Liver (tissue), 9 donors: ENCODE data around the gene MYRF. TPM values are rescaled to one million over a fixed set of nuclear protein-coding genes. Genes with fewer than 3 reads are reported as not detected.

ENCODE experiments used
- DNase-seq: peaks from one replicate; pipeline ENCODE4 v3.0.0-alpha.2; 2017; ENCODE audit warnings: low spot score
- H3K27ac ChIP-seq, 2 donors: one replicate each; pipeline ENCODE4 v1.7.0; 2013; ENCODE audit warnings: inconsistent platforms in 2 of 2, low read length in 2 of 2, control low read depth in 1 of 2, low read depth in 1 of 2, mild to moderate bottlenecking in 1 of 2
- H3K27me3 ChIP-seq, 4 donors: one replicate each; pipeline versions ENCODE4 v1.6.1 to v1.7.0; 2013; ENCODE audit warnings: low read length in 3 of 4, inconsistent platforms in 1 of 4, mild to moderate bottlenecking in 1 of 4, moderate library complexity in 1 of 4; ENCODE audit not compliant: control insufficient read depth in 4 of 4, insufficient read depth in 4 of 4
- H3K36me3 ChIP-seq, 4 donors: one replicate each; pipeline versions ENCODE4 v1.6.1 to v1.7.0; 2013; ENCODE audit warnings: low read length in 3 of 4, mild to moderate bottlenecking in 3 of 4, low read depth in 1 of 4, moderate library complexity in 1 of 4; ENCODE audit not compliant: control insufficient read depth in 4 of 4, insufficient read depth in 3 of 4
- H3K4me1 ChIP-seq, 4 donors: one replicate each; pipeline versions ENCODE4 v1.6.1 to v1.7.0; 2013; ENCODE audit warnings: low read length in 3 of 4, mild to moderate bottlenecking in 3 of 4, moderate library complexity in 1 of 4; ENCODE audit not compliant: control insufficient read depth in 4 of 4, insufficient read depth in 4 of 4
- H3K4me3 ChIP-seq, 3 donors: one replicate each; pipeline versions ENCODE4 v1.6.1 to v1.7.0; 2013; ENCODE audit warnings: low read length in 3 of 3, control low read depth in 1 of 3, low read depth in 1 of 3, mild to moderate bottlenecking in 1 of 3
- H3K9ac ChIP-seq, 2 donors: one replicate each; pipeline ENCODE4 v1.7.0; 2013; ENCODE audit warnings: low read length in 2 of 2, mild to moderate bottlenecking in 2 of 2, moderate library complexity in 2 of 2, control low read depth in 1 of 2, low read depth in 1 of 2
- H3K9me3 ChIP-seq, 4 donors: one replicate each; pipeline versions ENCODE4 v1.6.1 to v1.7.0; 2013; ENCODE audit warnings: low read length in 3 of 4; ENCODE audit not compliant: control insufficient read depth in 4 of 4
- EGR1 ChIP-seq, 2 donors: IDR thresholded peaks; 2 replicates each; pipeline ENCODE4 v1.6.1; 2016 to 2018; ENCODE audit warnings: antibody characterized with exemption in 2 of 2, low read depth in 2 of 2
- FOXA2 ChIP-seq: IDR thresholded peaks from 2 replicates; pipeline ENCODE4 v1.6.1; 2016; ENCODE audit warnings: antibody characterized with exemption
- GABPA ChIP-seq, 2 donors: IDR thresholded peaks in 1 of 2; conservative IDR thresholded peaks in 1 of 2; 2 replicates each; pipeline ENCODE4 v1.6.1; 2016; ENCODE audit warnings: antibody characterized with exemption in 2 of 2, mild to moderate bottlenecking in 1 of 2, moderate library complexity in 1 of 2
- HNF4A ChIP-seq, 2 donors: conservative IDR thresholded peaks; 2 replicates each; pipeline ENCODE4 v1.6.1; 2016; ENCODE audit warnings: antibody characterized with exemption in 2 of 2, mild to moderate bottlenecking in 2 of 2
- JUND ChIP-seq, 2 donors: IDR thresholded peaks; 2 replicates each; pipeline ENCODE4 v1.6.1; 2016; ENCODE audit warnings: antibody characterized with exemption in 2 of 2
- NR2F2 ChIP-seq: IDR thresholded peaks from 2 replicates; pipeline ENCODE4 v1.6.1; 2016; ENCODE audit warnings: antibody characterized with exemption
- RAD21 ChIP-seq, 2 donors: IDR thresholded peaks; 2 replicates each; pipeline ENCODE4 v1.6.1; 2016; ENCODE audit warnings: antibody characterized with exemption in 2 of 2, mild to moderate bottlenecking in 2 of 2
- SP1 ChIP-seq: IDR thresholded peaks from 2 replicates; pipeline ENCODE4 v1.6.1; 2018; ENCODE audit warnings: antibody characterized with exemption, mild to moderate bottlenecking
- TAF1 ChIP-seq: conservative IDR thresholded peaks from 2 replicates; pipeline ENCODE4 v1.6.1; 2016; ENCODE audit warnings: antibody characterized with exemption, mild to moderate bottlenecking
- WGBS: extraction: QIAGEN DNeasy Blood & Tissue Kit; methylation state at CpG from one replicate; pipeline ENCODE4 v1.1.7; 2013; 5-methylcytosine and 5-hydroxymethylcytosine counted together
- polyA plus RNA-seq, 2 donors: library from polyadenylated mRNA; stranded (reverse) in 1 of 2; unstranded in 1 of 2; fragments of 200-250 nt in 1 of 2; fragments of >200 nt in 1 of 2; fragmentation: Nextera tagmentation in 1 of 2; extraction: Ambion mirVana in 1 of 2; gene quantifications; one replicate each; pipeline versions ENCODE4 v1.2.1 to v1.2.3, GENCODE V29; 2013 to 2015
- total RNA-seq, 2 donors: library from RNA; depleted of rRNA; stranded (reverse); fragments of >200 nt; gene quantifications; one replicate each; pipeline ENCODE4 v1.2.3, GENCODE V29; 2014
- TF ChIP-seq, protein P1 (sequence below): fragments of 150-350 bp; IDR thresholded peaks from 2 replicates; pipeline ENCODE4 v1.5.1; 2017; ENCODE audit warnings: improper control_type of control experiment, low read depth, low read length; ENCODE audit not compliant: missing input control
- TF ChIP-seq, protein P2 (sequence below): IDR thresholded peaks from 2 replicates; pipeline ENCODE4 v1.6.1; 2016; ENCODE audit warnings: antibody characterized with exemption
- donor health status: healthy.
- donor health status: healthy.
- donor health status: healthy.
- donor health status: healthy.
- donor health status: healthy.

Gene MYRF
- total and polyA plus RNA-seq, 4 donors: 3.5 to 6.5 (median 4.4) TPM

DNA sequence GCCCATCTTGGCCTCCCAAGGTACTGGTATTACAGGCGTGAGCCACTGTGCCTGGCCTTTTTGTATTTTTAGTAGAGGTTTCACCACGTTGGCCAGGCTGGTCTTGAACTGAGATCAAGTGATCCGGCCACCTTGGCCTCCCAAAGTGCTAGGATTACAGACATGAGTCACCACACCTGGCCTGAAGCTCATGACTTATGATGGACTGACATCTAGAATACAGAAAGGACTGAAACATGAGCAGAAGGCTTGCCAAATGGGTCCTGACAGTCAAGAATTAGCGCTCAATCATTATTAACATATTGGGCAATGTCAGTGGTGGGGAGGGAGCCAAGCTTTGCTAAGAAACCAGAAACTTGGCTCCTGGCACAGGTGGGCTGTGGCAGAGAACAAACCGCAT, 59.4 kb downstream of the MYRF start:
- Histone ChIP-seq H3K4me3 (no peak overlapping the region), H3K9ac (no peak overlapping the region), H3K27ac (no peak overlapping the region), H3K36me3 (peaks cover 10 to 40% (median 16%) of the 10 kb centered on the region in 4 donors), H3K9me3 (no peaks in the 10 kb centered on the region), H3K27me3 (no peaks in the 10 kb centered on the region), H3K4me1 (peaks cover 0 to 17% (median 7%) of the 10 kb centered on the region in 4 donors)
- TF ChIP-seq, protein P1, sequence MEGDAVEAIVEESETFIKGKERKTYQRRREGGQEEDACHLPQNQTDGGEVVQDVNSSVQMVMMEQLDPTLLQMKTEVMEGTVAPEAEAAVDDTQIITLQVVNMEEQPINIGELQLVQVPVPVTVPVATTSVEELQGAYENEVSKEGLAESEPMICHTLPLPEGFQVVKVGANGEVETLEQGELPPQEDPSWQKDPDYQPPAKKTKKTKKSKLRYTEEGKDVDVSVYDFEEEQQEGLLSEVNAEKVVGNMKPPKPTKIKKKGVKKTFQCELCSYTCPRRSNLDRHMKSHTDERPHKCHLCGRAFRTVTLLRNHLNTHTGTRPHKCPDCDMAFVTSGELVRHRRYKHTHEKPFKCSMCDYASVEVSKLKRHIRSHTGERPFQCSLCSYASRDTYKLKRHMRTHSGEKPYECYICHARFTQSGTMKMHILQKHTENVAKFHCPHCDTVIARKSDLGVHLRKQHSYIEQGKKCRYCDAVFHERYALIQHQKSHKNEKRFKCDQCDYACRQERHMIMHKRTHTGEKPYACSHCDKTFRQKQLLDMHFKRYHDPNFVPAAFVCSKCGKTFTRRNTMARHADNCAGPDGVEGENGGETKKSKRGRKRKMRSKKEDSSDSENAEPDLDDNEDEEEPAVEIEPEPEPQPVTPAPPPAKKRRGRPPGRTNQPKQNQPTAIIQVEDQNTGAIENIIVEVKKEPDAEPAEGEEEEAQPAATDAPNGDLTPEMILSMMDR: no peak
- TF ChIP-seq EGR1 (IDR thresholded peaks at IDR 0.05; ENCODE audit: low read depth in 2 of 2) (no peak), TAF1 (no peak), GABPA (IDR thresholded peaks at IDR 0.05 in 1 of 2, conservative IDR thresholded peaks at IDR 0.05 in 1 of 2) (no peak)
- 85% methylated on average over 5 of the region's 5 CpGs for WGBS
- no peak for DNase-seq

DNA sequence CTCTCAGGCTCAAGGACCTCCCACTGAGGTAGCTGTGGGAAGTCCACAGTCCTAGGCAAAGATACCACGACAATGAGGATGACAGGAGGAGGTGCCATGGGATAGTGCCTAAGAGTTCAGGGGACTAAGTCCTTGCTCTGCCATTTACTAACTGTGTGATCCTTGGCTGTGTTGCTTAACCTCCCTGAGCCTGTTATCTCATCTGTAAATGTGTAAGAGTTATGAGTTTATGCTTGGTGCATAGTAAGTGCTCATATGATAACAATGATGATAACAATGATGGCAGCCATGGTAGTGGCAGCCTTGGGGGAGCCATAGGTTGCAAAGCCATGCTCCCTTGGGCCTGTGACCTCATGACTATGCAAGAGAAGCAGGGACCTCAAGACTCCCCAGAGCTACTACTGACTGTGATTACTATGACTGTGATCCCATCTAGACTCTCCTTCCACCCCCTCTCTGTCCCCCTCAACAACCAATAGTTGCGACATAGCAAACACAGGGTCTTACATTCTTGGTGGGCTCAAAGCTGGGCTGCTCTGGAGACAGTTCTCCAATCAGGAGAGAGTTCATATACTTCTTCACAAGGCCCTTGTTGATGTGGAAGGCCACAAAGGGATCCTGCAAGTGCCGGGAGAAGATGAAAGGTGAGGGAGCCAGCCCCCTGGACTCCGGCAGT, 60.4 kb downstream of the MYRF start:
- DNase-seq: no peak
- Histone ChIP-seq H3K27ac (no peak overlapping the region), H3K4me3 (no peak overlapping the region), H3K9me3 (no peaks in the 10 kb centered on the region), H3K27me3 (no peaks in the 10 kb centered on the region), H3K36me3 (peaks cover 10 to 36% (median 14%) of the 10 kb centered on the region in 4 donors), H3K9ac (no peak overlapping the region), H3K4me1 (peaks cover 2 to 22% (median 9%) of the 10 kb centered on the region in 4 donors)
- WGBS: 93% methylated on average over 4 of the region's 4 CpGs
- TF ChIP-seq HNF4A (conservative IDR thresholded peaks at IDR 0.05) (no peak), RAD21 (IDR thresholded peaks at IDR 0.05) (no peak), SP1 (no peak), EGR1 (IDR thresholded peaks at IDR 0.05; ENCODE audit: low read depth in 2 of 2) (no peak), NR2F2 (no peak), JUND (IDR thresholded peaks at IDR 0.05) (no peak), GABPA (IDR thresholded peaks at IDR 0.05 in 1 of 2, conservative IDR thresholded peaks at IDR 0.05 in 1 of 2) (no peak)
- TF ChIP-seq, protein P1: no peak

DNA sequence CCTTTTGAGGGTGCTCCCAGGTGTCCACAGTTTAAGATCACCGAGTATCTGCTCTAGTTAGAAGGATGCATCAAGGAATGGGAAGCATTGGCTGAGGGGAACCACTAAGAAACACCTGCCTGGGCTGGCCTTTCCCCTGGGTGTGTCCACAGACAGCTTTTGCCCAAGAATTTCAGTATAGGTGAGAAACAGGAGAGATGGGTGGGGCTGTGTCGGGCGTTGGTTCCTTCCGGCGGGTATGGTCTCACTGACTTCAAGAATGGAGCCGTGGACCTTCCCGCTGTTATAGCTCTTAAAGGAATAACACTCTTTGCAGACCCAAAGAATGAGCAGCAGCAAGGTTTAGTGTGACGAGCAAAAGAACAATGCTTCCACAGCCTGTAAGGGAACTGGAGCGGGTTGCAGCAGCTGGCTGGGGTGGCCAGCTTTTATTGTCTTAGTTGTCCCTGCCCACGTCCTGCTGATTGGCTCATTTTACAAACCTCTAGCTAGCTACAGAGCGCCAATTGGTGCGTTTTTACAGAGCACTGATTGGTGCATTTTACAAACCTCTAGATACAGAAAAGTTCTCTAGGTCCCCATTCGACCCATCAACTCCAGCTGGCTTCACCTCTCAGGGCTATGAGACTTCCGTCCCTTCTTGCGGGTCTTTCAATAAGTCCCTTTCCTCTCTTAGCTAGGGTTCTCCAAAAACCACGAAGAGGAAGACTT, 62.0 kb downstream of the MYRF start:
- Histone ChIP-seq H3K27ac (peak overlapping the region; percentile 86 to 88), H3K9me3 (no peaks in the 10 kb centered on the region), H3K9ac (no peak overlapping the region), H3K36me3 (peaks cover 2 to 25% (median 9%) of the 10 kb centered on the region in 4 donors), H3K27me3 (no peaks in the 10 kb centered on the region), H3K4me3 (peak overlapping the region; percentile 13 to 59 (median 48)), H3K4me1 (peaks cover 2 to 22% (median 9%) of the 10 kb centered on the region in 4 donors)
- WGBS: 81% methylated on average over 16 of the region's 16 CpGs
- no peak for DNase-seq
- TF ChIP-seq, protein P2, sequence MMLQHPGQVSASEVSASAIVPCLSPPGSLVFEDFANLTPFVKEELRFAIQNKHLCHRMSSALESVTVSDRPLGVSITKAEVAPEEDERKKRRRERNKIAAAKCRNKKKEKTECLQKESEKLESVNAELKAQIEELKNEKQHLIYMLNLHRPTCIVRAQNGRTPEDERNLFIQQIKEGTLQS: no peak
- TF ChIP-seq FOXA2 (no peak), GABPA (IDR thresholded peaks at IDR 0.05 in 1 of 2, conservative IDR thresholded peaks at IDR 0.05 in 1 of 2) (no peak), HNF4A (conservative IDR thresholded peaks at IDR 0.05) (no peak)
